Jurkat, Clone E6-1 (cell line): ENCODE measurements around the gene KCNAB1. TPM values are rescaled to one million over a fixed set of nuclear protein-coding genes. Genes with fewer than 3 reads are reported as not detected.
"Not testable (repeated sequence)": the region's sequence is repeated elsewhere in the genome, so short reads cannot be mapped to it uniquely, and the experiment has no call there.

Experiments used
- DNase-seq: peaks from one replicate; pipeline ENCODE4 v3.0.0-alpha.2; 2011; ENCODE audit warnings: low read depth, low spot score
- H3K4me3 ChIP-seq: 2 replicates; pipeline ENCODE4 v1.5.1; 2011; ENCODE audit warnings: mild to moderate bottlenecking, low read length, control low read depth, moderate library complexity
- polyA plus RNA-seq: library from polyadenylated mRNA; unstranded; fragments of >200 nt; gene quantifications from one replicate; pipeline ENCODE4 v1.2.1, GENCODE V29; 2012; ENCODE audit warnings: missing spikeins; ENCODE audit not compliant: insufficient read length, insufficient read depth

The KCNAB1 gene
- polyA plus RNA-seq: not detected

DNA sequence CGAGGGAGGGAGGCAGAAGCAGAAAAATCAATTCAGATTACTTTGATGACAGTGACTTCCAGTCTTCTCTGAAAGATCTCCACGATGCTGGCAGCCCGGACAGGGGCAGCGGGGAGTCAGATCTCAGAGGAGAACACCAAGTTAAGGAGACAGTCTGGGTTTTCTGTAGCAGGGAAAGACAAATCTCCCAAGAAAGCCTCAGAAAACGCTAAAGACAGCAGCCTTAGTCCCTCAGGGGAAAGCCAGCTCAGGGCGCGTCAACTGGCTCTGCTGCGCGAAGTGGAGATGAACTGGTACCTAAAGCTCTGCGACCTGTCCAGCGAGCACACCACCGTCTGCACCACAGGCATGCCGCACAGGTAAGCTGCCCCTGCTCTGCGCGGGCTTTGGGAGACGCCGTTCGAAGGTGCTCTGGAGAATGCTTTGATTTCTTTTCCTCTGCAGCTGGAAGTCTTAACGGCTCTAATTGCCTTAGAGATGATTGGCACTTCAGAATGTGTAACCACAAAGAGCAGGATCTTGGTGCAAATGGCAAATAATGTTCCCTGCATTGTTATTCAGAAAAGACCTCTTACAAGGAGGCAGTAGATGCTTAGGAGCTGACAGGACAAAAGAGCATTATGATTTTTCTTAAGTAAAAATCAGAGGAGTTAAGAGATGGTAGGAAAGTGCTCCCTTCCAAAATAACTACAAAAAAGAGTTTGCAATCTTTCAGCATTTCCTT is at the start of gene KCNAB1:
Gene KCNAB1 (plus strand): TSS at position 51 of the 724 bp plus-strand sequence.
- no peak for DNase-seq
- H3K4me3 ChIP-seq: no peak within 1 kb of the TSS

- no peak overlapping the region for H3K4me3 ChIP-seq
- DNase-seq: no peak
Measured at GRCh38 chr3:156071031-156071430, 49.3 kb upstream of the KCNAB1 start.

GRCh38 chr3:156072950-156073657 is 47.3 kb upstream of the KCNAB1 start:
- not testable (repeated sequence) for DNase-seq, H3K4me3 ChIP-seq

DNA sequence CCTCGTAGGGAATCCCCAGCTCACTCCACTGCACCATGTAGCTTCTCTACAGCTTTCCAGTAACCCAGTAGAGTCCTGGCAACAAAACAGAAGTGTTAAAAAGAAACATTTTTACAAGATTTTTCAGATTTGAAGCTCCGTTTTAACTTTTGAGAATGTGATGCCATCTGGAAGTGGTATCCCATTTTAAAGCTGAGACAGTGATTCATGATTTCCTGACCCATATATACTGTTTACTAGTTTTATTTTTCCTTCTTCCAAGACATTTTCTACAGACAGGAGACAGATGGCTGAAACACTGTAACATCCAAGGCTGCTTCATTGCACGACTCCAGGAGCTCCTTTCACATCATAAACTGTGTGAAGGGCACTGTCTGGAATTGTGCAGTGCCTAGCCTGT is 30.3 kb upstream of the KCNAB1 start:
- DNase-seq: no peak
- no peak overlapping the region for H3K4me3 ChIP-seq

DNA sequence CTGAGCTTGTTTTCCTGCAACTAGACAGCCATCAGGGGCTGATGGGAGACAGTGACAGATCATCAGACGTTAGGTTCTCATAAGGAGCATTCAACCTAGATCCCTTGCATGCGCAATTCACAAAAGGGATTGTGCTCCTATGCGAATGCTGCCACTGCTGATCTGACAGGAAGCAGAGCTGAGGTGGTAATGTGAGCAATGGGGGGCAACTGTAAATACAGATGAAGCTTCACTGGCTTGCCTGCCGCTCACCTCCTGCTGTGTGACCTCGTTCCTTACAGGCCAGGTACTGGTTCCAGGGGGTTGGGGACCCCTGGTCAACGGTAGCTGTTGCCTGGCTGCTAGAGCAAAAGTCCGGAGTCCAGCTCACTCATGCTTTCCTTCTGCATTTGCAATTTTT is 26.4 kb upstream of the KCNAB1 start:
- H3K4me3 ChIP-seq: no peak overlapping the region
- no peak for DNase-seq

DNA sequence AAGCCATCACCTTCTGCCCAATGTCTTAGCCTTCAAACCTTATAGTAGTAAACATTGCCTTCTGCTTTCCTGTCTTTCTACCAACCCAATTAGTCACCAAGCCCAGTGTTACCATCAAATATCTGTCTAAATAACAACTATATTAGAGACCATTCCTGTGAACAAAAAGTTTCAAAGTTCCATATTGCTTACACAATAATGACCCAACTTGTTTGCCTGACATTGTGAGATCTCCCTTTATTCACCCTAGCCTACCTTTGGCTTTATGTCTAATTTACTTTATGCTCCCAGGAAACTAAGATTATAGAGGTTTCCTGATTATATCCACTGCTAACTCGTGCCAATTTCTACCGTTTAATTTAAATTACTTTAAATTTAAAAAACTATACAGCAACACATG is 26.0 kb upstream of the KCNAB1 start:
- no peak overlapping the region for H3K4me3 ChIP-seq
- DNase-seq: no peak

DNA sequence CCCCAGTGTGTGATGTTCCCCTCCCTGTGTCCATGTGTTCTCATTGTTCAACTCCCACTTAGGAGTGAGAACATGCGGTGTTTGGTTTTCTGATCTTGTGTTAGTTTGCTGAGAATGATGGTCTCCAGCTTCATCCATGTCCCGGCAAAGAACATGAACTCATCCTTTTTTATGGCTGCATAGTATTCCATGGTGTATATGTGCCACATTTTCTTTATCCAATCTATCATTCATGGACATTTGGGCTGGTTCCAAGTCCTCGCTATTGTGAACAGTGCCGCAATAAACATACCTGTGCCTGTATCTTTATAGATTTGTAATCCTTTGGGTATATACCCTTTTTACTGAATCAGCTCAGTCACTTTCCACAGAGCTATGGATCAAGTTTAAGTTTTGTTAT is 24.7 kb upstream of the KCNAB1 start:
- H3K4me3 ChIP-seq, DNase-seq: not testable (repeated sequence)

GRCh38 chr3:156098437-156099035 is 21.8 kb upstream of the KCNAB1 start:
- no peak for DNase-seq
- H3K4me3 ChIP-seq: no peak overlapping the region

DNA sequence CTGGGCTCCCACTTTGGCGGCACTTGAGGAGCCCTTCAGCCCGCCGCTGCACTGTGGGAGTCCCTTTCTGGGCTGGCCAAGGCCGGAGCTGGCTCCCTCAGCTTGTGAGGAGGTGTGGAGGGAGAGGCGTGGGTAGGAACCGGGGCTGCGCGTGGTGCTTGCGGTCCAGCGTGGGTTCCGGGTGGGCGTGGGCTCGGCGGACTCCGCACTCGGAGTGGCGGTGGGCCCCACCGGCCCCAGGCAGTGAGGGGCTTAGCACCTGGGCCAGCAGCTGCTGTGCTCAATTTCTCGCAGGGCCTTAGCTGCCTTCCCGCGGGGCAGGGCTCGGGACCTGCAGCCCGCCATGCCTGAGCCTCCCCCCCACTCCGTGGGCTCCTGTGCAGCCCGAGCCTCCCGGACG is 21.0 kb upstream of the KCNAB1 start:
- not testable (repeated sequence) for H3K4me3 ChIP-seq, DNase-seq

GRCh38 chr3:156099984-156100383 is 20.4 kb upstream of the KCNAB1 start:
- DNase-seq, H3K4me3 ChIP-seq: not testable (repeated sequence)

GRCh38 chr3:156102267-156102931 is 18.0 kb upstream of the KCNAB1 start:
- no peak overlapping the region for H3K4me3 ChIP-seq
- DNase-seq: no peak

- no peak overlapping the region for H3K4me3 ChIP-seq
- no peak for DNase-seq
Measured at GRCh38 chr3:156106721-156107373, 13.5 kb upstream of the KCNAB1 start.

GRCh38 chr3:156107504-156107903 is 12.9 kb upstream of the KCNAB1 start:
- DNase-seq: no peak
- no peak overlapping the region for H3K4me3 ChIP-seq

DNA sequence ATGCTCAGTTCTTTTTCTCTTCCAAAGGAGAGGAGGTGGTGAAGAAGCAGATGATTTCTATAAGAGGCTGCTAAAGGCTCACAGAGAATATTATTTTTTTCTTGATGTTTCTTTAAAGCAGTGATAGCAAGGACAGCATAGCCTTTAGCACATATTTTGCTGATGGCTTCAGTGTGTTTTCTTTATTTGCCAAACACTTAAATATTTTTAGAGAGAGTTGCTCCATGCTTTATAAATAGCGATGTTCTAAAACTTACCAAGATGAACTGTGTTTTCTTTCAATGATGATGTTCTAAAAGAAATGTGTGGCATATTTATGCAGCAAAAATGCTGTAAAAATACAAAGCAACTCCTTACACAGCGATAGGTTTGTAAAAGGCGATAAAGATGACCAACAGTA is 11.8 kb upstream of the KCNAB1 start:
- no peak overlapping the region for H3K4me3 ChIP-seq
- no peak for DNase-seq

DNA sequence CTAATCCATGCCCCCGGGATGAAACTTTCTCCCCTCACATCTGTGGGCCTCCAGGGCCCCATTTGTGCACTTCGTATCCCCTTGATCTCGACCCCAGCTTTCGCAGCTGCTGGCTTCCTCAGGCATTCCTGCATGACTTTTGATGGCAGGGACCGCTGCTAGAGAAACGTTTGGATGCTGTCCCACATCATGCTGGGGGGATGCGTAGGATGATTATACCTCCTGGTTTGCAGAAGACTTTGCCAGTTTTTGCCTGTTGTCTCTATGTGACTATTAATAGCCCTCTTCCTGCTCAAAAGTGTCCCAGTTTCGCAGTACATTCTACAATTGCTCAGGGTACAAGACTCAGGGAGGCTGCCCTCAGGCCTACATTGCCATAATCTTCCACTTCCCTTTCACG is 10.4 kb upstream of the KCNAB1 start:
- no peak overlapping the region for H3K4me3 ChIP-seq
- no peak for DNase-seq

DNA sequence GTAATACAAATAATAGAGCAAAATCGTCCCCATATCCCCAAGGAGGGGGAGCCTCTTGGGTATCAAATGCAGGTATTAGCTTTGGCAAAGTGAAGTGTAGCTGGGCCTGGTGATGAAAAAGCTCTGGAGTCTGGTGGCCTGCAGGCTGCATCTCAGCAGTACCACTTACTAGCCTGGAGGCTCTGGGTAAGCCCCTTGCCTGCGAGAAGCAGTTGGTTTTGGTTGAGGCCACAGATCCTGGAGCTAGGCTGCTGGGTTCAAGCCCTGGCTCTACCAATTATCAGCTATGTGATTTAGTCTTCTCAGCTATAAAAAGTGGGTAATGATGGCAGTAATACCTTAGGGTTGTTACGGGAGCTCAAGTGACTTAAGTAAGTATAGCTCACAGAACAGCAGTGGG is 6.1 kb downstream of the KCNAB1 start:
- no peak for DNase-seq

DNA sequence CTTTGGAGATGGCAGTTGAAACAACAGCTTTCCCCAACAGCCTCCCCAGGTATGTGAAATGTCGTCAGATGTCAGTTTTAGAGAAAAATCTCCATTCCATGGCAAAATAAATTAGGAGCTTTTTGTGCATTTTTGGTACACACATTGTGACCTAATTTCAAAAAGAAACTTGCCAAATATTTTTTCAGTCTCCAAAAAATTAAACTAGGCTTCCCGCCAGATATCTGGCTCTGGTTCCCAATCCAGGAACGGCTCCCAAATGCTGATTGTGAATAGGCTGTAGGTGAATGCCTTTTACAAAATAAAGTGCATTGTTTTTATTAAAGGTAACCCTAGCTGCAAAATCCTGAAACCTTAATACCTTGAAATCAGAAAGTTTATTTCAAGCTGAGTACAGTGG is 10.9 kb downstream of the KCNAB1 start:
- DNase-seq: no peak
- H3K4me3 ChIP-seq: no peak overlapping the region

More for the DNA sequence above, 6.1 kb downstream of the KCNAB1 start:
- no peak overlapping the region for H3K4me3 ChIP-seq

DNA sequence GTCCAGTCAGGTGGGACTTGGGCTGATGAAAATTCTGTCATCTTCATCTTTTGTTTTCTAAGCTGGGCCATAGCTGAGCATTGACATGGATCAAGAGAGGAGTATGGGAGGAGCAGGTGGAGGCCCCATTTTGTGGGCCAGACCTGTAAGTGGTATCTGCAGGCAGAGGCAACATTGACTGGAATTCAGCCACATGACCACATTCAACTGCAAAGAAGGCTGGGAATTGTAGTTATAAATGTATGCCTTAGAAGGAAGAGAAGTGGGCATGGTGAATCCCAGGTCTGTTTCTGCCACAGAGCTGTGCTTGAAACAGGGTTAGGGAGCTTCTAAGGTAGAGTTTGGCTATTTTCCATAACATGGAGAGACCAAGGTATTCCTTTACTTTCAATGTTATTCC is 11.4 kb downstream of the KCNAB1 start:
- H3K4me3 ChIP-seq: no peak overlapping the region

DNA sequence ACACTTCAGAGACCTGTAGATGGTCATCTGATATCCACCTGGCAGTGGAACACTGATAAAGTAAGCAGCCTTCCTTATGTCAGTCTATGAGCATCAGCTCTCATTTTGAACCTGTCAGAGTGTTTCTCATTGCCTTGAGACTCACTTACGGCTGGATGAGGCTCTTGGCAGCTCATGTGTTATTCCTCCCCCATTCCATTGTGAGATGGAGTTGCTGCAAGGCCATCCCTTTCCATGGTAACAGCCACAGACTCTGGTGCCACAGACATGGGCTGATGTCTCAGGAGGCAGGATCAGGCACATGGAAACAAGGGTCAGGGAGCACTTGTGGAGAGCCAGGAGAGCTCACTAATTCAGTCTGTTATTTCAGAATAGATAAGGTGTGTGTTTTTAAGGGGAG is 11.9 kb downstream of the KCNAB1 start:
- no peak for DNase-seq
- no peak overlapping the region for H3K4me3 ChIP-seq

More for the DNA sequence above, 11.4 kb downstream of the KCNAB1 start:
- DNase-seq: no peak
